H1 (cell line): Measurements from ENCODE around the gene PDPK1. TPM values are rescaled to one million over a fixed set of nuclear protein-coding genes. Genes with fewer than 3 reads are reported as not detected.
"Not testable (repeated sequence)": the region's sequence is repeated elsewhere in the genome, so short reads cannot be mapped to it uniquely, and the experiment has no call there.

ENCODE experiments used
- CTCF ChIA-PET: fragments of 300-600 bp; sonication (Branson Sonifier 250); formaldehyde crosslinking; loops from one replicate; lab custom pipeline; 2021; ENCODE audit not compliant: partially characterized antibody; lab: Charles Lee
- POLR2A ChIA-PET: fragments of 300-600 bp; sonication (Branson Sonifier 250); formaldehyde crosslinking; loops from one replicate; lab custom pipeline; 2021; ENCODE audit warnings: inconsistent platforms; ENCODE audit not compliant: partially characterized antibody; lab: Charles Lee
- DNase-seq, 2 experiments: peaks; one replicate each; pipeline versions ENCODE4 v3.0.0 to v3.0.0-alpha.2; 2010 to 2022; ENCODE audit warnings: low spot score in 2 of 2, low read depth in 1 of 2, mixed read lengths in 1 of 2
- FAIRE-seq: peaks from 2 replicates; lab custom pipeline; 2011; peaks lifted over from hg19 to GRCh38; lab: Jason Lieb, UNC
- H2AFZ ChIP-seq: 2 replicates; pipeline ENCODE4 v1.8.1; 2012; ENCODE audit warnings: low read length, inconsistent platforms
- H2AK5ac ChIP-seq: 2 replicates; pipeline ENCODE4 v1.6.1; 2013; ENCODE audit warnings: low read depth, low read length
- H2BK120ac ChIP-seq: replicated peaks from 2 replicates; pipeline ENCODE3; 2013; ENCODE audit warnings: low read depth, low read length, inconsistent platforms
- H2BK12ac ChIP-seq: 2 replicates; pipeline ENCODE4 v1.6.1; 2013; ENCODE audit warnings: low read depth, low read length
- H2BK15ac ChIP-seq: 2 replicates; pipeline ENCODE4 v1.6.1; 2013; ENCODE audit warnings: low read length
- H2BK20ac ChIP-seq: 2 replicates; pipeline ENCODE4 v1.6.1; 2013; ENCODE audit warnings: low read length
- H2BK5ac ChIP-seq: 2 replicates; pipeline ENCODE4 v1.6.1; 2013; ENCODE audit warnings: low read depth, low read length
- H3K14ac ChIP-seq: 2 replicates; pipeline ENCODE4 v1.6.1; 2013; ENCODE audit warnings: inconsistent platforms; ENCODE audit not compliant: insufficient read length
- H3K18ac ChIP-seq: 2 replicates; pipeline ENCODE4 v1.6.1; 2013; ENCODE audit warnings: low read length; ENCODE audit errors: extremely low read depth
- H3K23ac ChIP-seq: 2 replicates; pipeline ENCODE4 v1.6.1; 2013; ENCODE audit warnings: inconsistent platforms; ENCODE audit not compliant: insufficient read length
- H3K23me2 ChIP-seq: 2 replicates; pipeline ENCODE4 v1.6.1; 2013; ENCODE audit warnings: low read depth, low read length
- H3K27ac ChIP-seq: 2 replicates; pipeline ENCODE4 v1.6.1; 2011; ENCODE audit warnings: low read depth, low read length, inconsistent platforms
- H3K27me3 ChIP-seq, 4 experiments: replicated peaks in 1 of 4; 1 replicate in 1 of 4; 2 replicates in 3 of 4; pipeline versions ENCODE4 v1.6.1 to v1.8.1; 2011 to 2013; ENCODE audit warnings: low read length in 3 of 4, mild to moderate bottlenecking in 3 of 4, inconsistent platforms in 2 of 4, mixed read lengths in 2 of 4, moderate library complexity in 1 of 4; ENCODE audit not compliant: control insufficient read depth in 3 of 4, insufficient read depth in 3 of 4; ENCODE audit errors: extremely low read depth in 1 of 4
- H3K36me3 ChIP-seq, 4 experiments: 2 replicates each; pipeline versions ENCODE4 v1.6.1 to v1.8.1; 2011 to 2013; ENCODE audit warnings: mild to moderate bottlenecking in 4 of 4, low read length in 3 of 4, moderate library complexity in 2 of 4, control low read depth in 1 of 4, inconsistent platforms in 1 of 4; ENCODE audit not compliant: insufficient read depth in 4 of 4, control insufficient read depth in 2 of 4
- H3K4ac ChIP-seq: replicated peaks from 2 replicates; pipeline ENCODE3; 2013; ENCODE audit warnings: low read length, low read depth, mixed read lengths, inconsistent platforms; ENCODE audit not compliant: insufficient read length
- H3K4me1 ChIP-seq, 4 experiments: replicated peaks in 1 of 4; 1 replicate in 1 of 4; 2 replicates in 3 of 4; pipeline versions ENCODE4 v1.6.1 to v1.8.1; 2011 to 2013; ENCODE audit warnings: low read length in 3 of 4, inconsistent platforms in 2 of 4, mixed read lengths in 1 of 4; ENCODE audit not compliant: insufficient read depth in 4 of 4, control insufficient read depth in 3 of 4
- H3K4me2 ChIP-seq, 2 experiments: 2 replicates each; pipeline versions ENCODE4 v1.6.1 to v1.8.1; 2011 to 2013; ENCODE audit warnings: low read depth in 2 of 2, low read length in 2 of 2, control low read depth in 1 of 2, inconsistent platforms in 1 of 2, mild to moderate bottlenecking in 1 of 2; ENCODE audit not compliant: insufficient read depth in 1 of 2
- H3K4me3 ChIP-seq, 4 experiments: fragments of 200-600, 300-600 bp in 1 of 4; sonication (generic), shearing (Covaris generic), sonication (Bioruptor Twin) in 1 of 4; 2 replicates each; pipeline versions ENCODE4 v1.5.1 to v1.8.1; 2011 to 2016; ENCODE audit warnings: low read length in 4 of 4, low read depth in 3 of 4, control low read depth in 2 of 4, inconsistent platforms in 2 of 4, mild to moderate bottlenecking in 2 of 4, mixed read lengths in 1 of 4, moderate library complexity in 1 of 4; ENCODE audit not compliant: insufficient read depth in 2 of 4; ENCODE audit errors: extremely low read depth in 1 of 4
- H3K56ac ChIP-seq: replicated peaks from 2 replicates; pipeline ENCODE3; 2013; ENCODE audit warnings: low read depth, mild to moderate bottlenecking, mixed read lengths, low read length, inconsistent platforms; ENCODE audit not compliant: insufficient read length
- H3K79me1 ChIP-seq: 2 replicates; pipeline ENCODE4 v1.6.1; 2013; ENCODE audit warnings: low read depth, low read length, control low read depth
- H3K79me2 ChIP-seq, 2 experiments: 2 replicates each; pipeline versions ENCODE4 v1.6.1 to v1.8.1; 2012 to 2013; ENCODE audit warnings: low read length in 2 of 2, mild to moderate bottlenecking in 2 of 2, inconsistent platforms in 1 of 2; ENCODE audit not compliant: insufficient read depth in 2 of 2, control insufficient read depth in 1 of 2
- H3K9ac ChIP-seq, 4 experiments: replicated peaks in 1 of 4; 1 replicate in 1 of 4; 2 replicates in 3 of 4; pipeline versions ENCODE4 v1.6.1 to v1.8.1; 2011 to 2013; ENCODE audit warnings: low read depth in 3 of 4, low read length in 3 of 4, control low read depth in 2 of 4, mild to moderate bottlenecking in 2 of 4, moderate library complexity in 2 of 4, inconsistent platforms in 1 of 4; ENCODE audit errors: extremely low read depth in 1 of 4
- H3K9me3 ChIP-seq, 2 experiments: 2 replicates each; pipeline versions ENCODE4 v1.6.1 to v1.8.1; 2012 to 2013; ENCODE audit warnings: mild to moderate bottlenecking in 2 of 2, moderate library complexity in 2 of 2, control low read depth in 1 of 2, inconsistent platforms in 1 of 2, low read depth in 1 of 2, low read length in 1 of 2, mixed read lengths in 1 of 2; ENCODE audit not compliant: insufficient read depth in 2 of 2
- H4K20me1 ChIP-seq, 2 experiments: replicated peaks in 1 of 2; 2 replicates each; pipeline versions ENCODE3 to v1.8.1; 2011 to 2013; ENCODE audit warnings: inconsistent platforms in 2 of 2, low read length in 2 of 2, mild to moderate bottlenecking in 1 of 2; ENCODE audit not compliant: insufficient read depth in 2 of 2, control insufficient read depth in 1 of 2
- H4K5ac ChIP-seq: 2 replicates; pipeline ENCODE4 v1.6.1; 2013; ENCODE audit warnings: low read length, low read depth, mixed read lengths, inconsistent platforms; ENCODE audit not compliant: insufficient read length
- H4K8ac ChIP-seq: 2 replicates; pipeline ENCODE4 v1.8.0; 2013; ENCODE audit warnings: mild to moderate bottlenecking, moderate library complexity, low read length, inconsistent platforms; ENCODE audit not compliant: insufficient read depth; ENCODE audit errors: extremely low read depth
- H4K91ac ChIP-seq: replicated peaks from 2 replicates; pipeline ENCODE3; 2013; ENCODE audit warnings: low read length, mixed read lengths, inconsistent platforms; ENCODE audit not compliant: insufficient read length
- WGBS, 2 experiments: shearing (Covaris generic) in 1 of 2; methylation state at CpG; one replicate each; pipeline versions ENCODE4 v1.1.6 to v1.1.7; 2013 to 2015; ENCODE audit warnings: low lambda C conversion rate in 2 of 2, mixed read lengths in 2 of 2, inconsistent platforms in 1 of 2, low coverage in 1 of 2, missing lambda C conversion rate in 1 of 2; ENCODE audit not compliant: insufficient replicate concordance in 2 of 2, insufficient coverage in 1 of 2, insufficient read length in 1 of 2; ENCODE audit errors: extremely low coverage in 1 of 2, missing lambda C conversion rate in 1 of 2; 5-methylcytosine and 5-hydroxymethylcytosine counted together
- polyA plus RNA-seq, 7 experiments: library from polyadenylated mRNA; depleted of rRNA in 3 of 7; stranded (reverse) in 5 of 7; unstranded in 2 of 7; fragments of >200 nt in 5 of 7; fragments of 200-250 nt in 2 of 7; gene quantifications; 1 replicate in 5 of 7; 2 replicates in 1 of 7; 4 replicates in 1 of 7; pipeline versions ENCODE4 v1.2.1 to v1.2.3, GENCODE V29; 2011 to 2013; ENCODE audit warnings: missing spikeins in 2 of 7, mixed read lengths in 2 of 7
- total RNA-seq: library from RNA; stranded (reverse); fragmentation: NEBNext Ultra II Directional; extraction: Animal tissue kit (Norgen Biotek cat#: 25700); gene quantifications from 2 replicates; pipeline ENCODE4 v1.2.1, GENCODE V29; 2021

Gene PDPK1
- total and polyA plus RNA-seq, 2 of the 8 experiments (the other 6 are each of a cell fraction or from before 2014, with no cell fraction given), result 17.1 to 27.8 TPM

DNA sequence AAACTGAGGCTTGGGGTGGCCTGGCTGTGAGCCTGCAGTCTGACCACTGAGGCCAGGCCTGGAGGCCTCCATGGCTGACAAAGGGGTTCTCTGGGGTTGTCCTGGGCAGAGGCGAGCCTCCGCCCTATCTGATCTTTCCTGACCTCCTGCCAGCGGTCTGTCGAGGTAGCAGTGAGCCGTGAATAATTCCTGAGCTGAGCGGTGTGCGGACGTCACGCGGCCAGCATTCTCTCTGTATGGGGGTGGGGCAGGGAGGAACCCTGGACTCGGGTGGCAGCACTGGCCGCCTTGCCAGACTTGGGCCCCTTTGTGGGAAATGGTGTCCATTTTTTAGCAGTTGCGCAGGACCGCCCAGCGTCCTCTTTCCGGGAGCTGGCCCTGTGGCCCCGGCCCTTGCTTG is 74.1 kb downstream of the PDPK1 start:
- H3K56ac ChIP-seq, H2BK120ac ChIP-seq, H3K14ac ChIP-seq, H3K27me3 ChIP-seq, H3K23me2 ChIP-seq, H3K9me3 ChIP-seq, FAIRE-seq, H3K27ac ChIP-seq, H3K9ac ChIP-seq, POLR2A ChIA-PET, DNase-seq, H2BK15ac ChIP-seq, H2AK5ac ChIP-seq, H2AFZ ChIP-seq, H4K20me1 ChIP-seq, H3K4me1 ChIP-seq, CTCF ChIA-PET, H2BK20ac ChIP-seq, H2BK12ac ChIP-seq, H3K18ac ChIP-seq, H3K4ac ChIP-seq, H4K8ac ChIP-seq, H4K91ac ChIP-seq, H3K23ac ChIP-seq, H3K4me2 ChIP-seq, H3K4me3 ChIP-seq, H2BK5ac ChIP-seq, H4K5ac ChIP-seq, H3K79me1 ChIP-seq: not testable (repeated sequence)
- Histone ChIP-seq H3K79me2 (peaks cover 0 to 23% of the 10 kb centered on the region in 2 experiments; a peak in 3 of 4 replicates), H3K36me3 (peaks cover 7 to 22% (median 15%) of the 10 kb centered on the region in 4 experiments)
- no CpG with 5 or more reads among the region's 17 CpGs for WGBS, 2 experiments

DNA sequence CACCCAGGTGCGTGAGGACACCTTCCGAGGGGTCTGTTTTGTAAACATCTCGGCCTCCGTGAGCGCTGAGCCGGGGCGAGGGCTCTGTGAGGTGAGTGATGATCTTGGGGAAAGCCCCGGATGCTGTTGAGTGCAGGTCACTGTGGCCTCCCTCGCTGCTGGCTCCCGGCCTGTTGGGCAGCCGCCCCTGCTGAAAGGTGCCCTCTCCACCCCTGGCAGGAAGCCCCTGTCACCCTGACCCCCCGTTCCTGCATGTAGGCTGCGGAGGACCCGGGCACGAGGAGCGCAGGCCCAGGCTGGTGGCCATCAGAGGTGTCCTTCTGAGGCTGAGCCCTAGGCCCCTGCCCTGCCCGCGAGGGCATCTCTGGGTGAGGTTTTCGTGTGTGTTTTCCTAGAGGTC is 75.4 kb downstream of the PDPK1 start:
- H2BK5ac ChIP-seq, H4K8ac ChIP-seq, H3K4me1 ChIP-seq, H3K9me3 ChIP-seq, POLR2A ChIA-PET, H3K18ac ChIP-seq, H2AFZ ChIP-seq, H3K4ac ChIP-seq, H3K4me2 ChIP-seq, H2BK15ac ChIP-seq, FAIRE-seq, H3K9ac ChIP-seq, DNase-seq, H3K56ac ChIP-seq, H4K91ac ChIP-seq, H2BK20ac ChIP-seq, H3K79me1 ChIP-seq, H4K5ac ChIP-seq, H2BK12ac ChIP-seq, H3K23me2 ChIP-seq, H2BK120ac ChIP-seq, CTCF ChIA-PET, H3K27ac ChIP-seq, H3K14ac ChIP-seq, H3K27me3 ChIP-seq, H3K4me3 ChIP-seq, H4K20me1 ChIP-seq, H3K23ac ChIP-seq, H2AK5ac ChIP-seq: not testable (repeated sequence)
- H3K79me2 ChIP-seq, result peaks cover 0 to 15% of the 10 kb centered on the region in 2 experiments; a peak in 3 of 4 replicates
- peaks cover 7 to 22% (median 15%) of the 10 kb centered on the region in 4 experiments for H3K36me3 ChIP-seq
- WGBS, 2 experiments, result 96% methylated on average over 9 of the region's 19 CpGs; no CpG with 5 or more reads in 1 of the 2 experiments
